ENCODE measurements around the gene GRID1. TPM values are rescaled to one million over a fixed set of nuclear protein-coding genes. Genes with fewer than 3 reads are reported as not detected.

Gene GRID1
- polyA plus RNA-seq, 1 donor from 2014 or later: not detected

GRCh38 chr10:86168256-86168655, 198.3 kb downstream of the GRID1 start:
- Mint-ChIP-seq H3K9me3 (no peaks in the 10 kb centered on the region), H3K4me3 (no peak overlapping the region), H3K27ac (no peak overlapping the region), H3K4me1 (peaks cover 7 to 9% (median 8%) of the 10 kb centered on the region in 3 donors), H3K27me3 (no peaks in the 10 kb centered on the region), H3K36me3 (no peaks in the 10 kb centered on the region)

GRCh38 chr10:86167762-86168128, 198.8 kb downstream of the GRID1 start:
- Mint-ChIP-seq H3K36me3 (no peaks in the 10 kb centered on the region), H3K4me1 (peaks cover 7 to 9% (median 8%) of the 10 kb centered on the region in 3 donors), H3K27me3 (no peaks in the 10 kb centered on the region), H3K4me3 (no peak overlapping the region), H3K9me3 (no peaks in the 10 kb centered on the region), H3K27ac (no peak overlapping the region)

- Mint-ChIP-seq H3K4me1 (peaks cover 7 to 9% (median 8%) of the 10 kb centered on the region in 3 donors), H3K27ac (no peak overlapping the region), H3K9me3 (no peaks in the 10 kb centered on the region), H3K4me3 (no peak overlapping the region), H3K27me3 (no peaks in the 10 kb centered on the region), H3K36me3 (no peaks in the 10 kb centered on the region)
These were observed 199.4 kb downstream of the GRID1 start for GRCh38 chr10:86167121-86167761.

- no peak overlapping the region for H3K27ac Mint-ChIP-seq
- no peak overlapping the region for H3K4me3 Mint-ChIP-seq
- peaks cover under 1 to 3% (median 3%) of the 10 kb centered on the region in 3 donors for H3K4me1 Mint-ChIP-seq
- H3K27me3 Mint-ChIP-seq: peaks cover 2% of the 10 kb centered on the region
- H3K9me3 Mint-ChIP-seq: no peaks in the 10 kb centered on the region
- H3K36me3 Mint-ChIP-seq: no peaks in the 10 kb centered on the region
These were observed 200.9 kb downstream of the GRID1 start for GRCh38 chr10:86165666-86166065.

GRCh38 chr10:86164960-86165630, 201.5 kb downstream of the GRID1 start:
- Mint-ChIP-seq H3K36me3 (no peaks in the 10 kb centered on the region), H3K9me3 (no peaks in the 10 kb centered on the region), H3K27ac (no peak overlapping the region), H3K4me3 (no peak overlapping the region), H3K27me3 (peaks cover 3% of the 10 kb centered on the region), H3K4me1 (peaks cover 0 to 3% (median 0%) of the 10 kb centered on the region in 3 donors)

GRCh38 chr10:86164174-86164774, 202.3 kb downstream of the GRID1 start:
- no peak overlapping the region for H3K27ac Mint-ChIP-seq
- H3K36me3 Mint-ChIP-seq: no peaks in the 10 kb centered on the region
- H3K27me3 Mint-ChIP-seq: peaks cover 6% of the 10 kb centered on the region
- H3K9me3 Mint-ChIP-seq: peaks cover 0 to 2% (median 0%) of the 10 kb centered on the region in 3 donors
- peaks cover 0 to 3% (median 0%) of the 10 kb centered on the region in 3 donors for H3K4me1 Mint-ChIP-seq
- no peak overlapping the region for H3K4me3 Mint-ChIP-seq

- Mint-ChIP-seq H3K27me3 (peaks cover 6% of the 10 kb centered on the region), H3K36me3 (no peaks in the 10 kb centered on the region), H3K9me3 (peaks cover 0 to 2% (median 0%) of the 10 kb centered on the region in 3 donors), H3K27ac (no peak overlapping the region), H3K4me3 (no peak overlapping the region), H3K4me1 (peaks cover 0 to 3% (median 0%) of the 10 kb centered on the region in 3 donors)
These were observed 202.9 kb downstream of the GRID1 start for GRCh38 chr10:86163522-86164173.

- Mint-ChIP-seq H3K27ac (no peak overlapping the region), H3K27me3 (peaks cover 6% of the 10 kb centered on the region), H3K4me1 (peaks cover 0 to 3% (median 0%) of the 10 kb centered on the region in 3 donors), H3K9me3 (peaks cover 0 to 2% (median 0%) of the 10 kb centered on the region in 3 donors), H3K36me3 (no peaks in the 10 kb centered on the region), H3K4me3 (no peak overlapping the region)
These were observed 203.7 kb downstream of the GRID1 start for GRCh38 chr10:86162696-86163400.

GRCh38 chr10:86162036-86162435, 204.6 kb downstream of the GRID1 start:
- Mint-ChIP-seq H3K27me3 (peaks cover 6% of the 10 kb centered on the region), H3K27ac (no peak overlapping the region), H3K4me3 (peak overlapping the region in 1 of 4 donors; percentile 58), H3K36me3 (no peaks in the 10 kb centered on the region), H3K4me1 (peaks cover 0 to 1% (median 0%) of the 10 kb centered on the region in 3 donors), H3K9me3 (peaks cover 0 to 2% (median 0%) of the 10 kb centered on the region in 3 donors)

- Mint-ChIP-seq H3K9me3 (peaks cover 0 to 2% (median 0%) of the 10 kb centered on the region in 3 donors), H3K4me1 (peaks cover 0 to 1% (median 0%) of the 10 kb centered on the region in 3 donors), H3K36me3 (no peaks in the 10 kb centered on the region), H3K4me3 (no peak overlapping the region), H3K27me3 (peaks cover 6% of the 10 kb centered on the region), H3K27ac (no peak overlapping the region)
These were observed 205.6 kb downstream of the GRID1 start for GRCh38 chr10:86160890-86161585.

GRCh38 chr10:86159797-86160196, 206.8 kb downstream of the GRID1 start:
- peaks cover 0 to 1% (median 0%) of the 10 kb centered on the region in 3 donors for H3K4me1 Mint-ChIP-seq
- peaks cover 0 to 2% (median 0%) of the 10 kb centered on the region in 3 donors for H3K9me3 Mint-ChIP-seq
- no peak overlapping the region for H3K4me3 Mint-ChIP-seq
- no peaks in the 10 kb centered on the region for H3K36me3 Mint-ChIP-seq
- peaks cover 6% of the 10 kb centered on the region for H3K27me3 Mint-ChIP-seq
- no peak overlapping the region for H3K27ac Mint-ChIP-seq

- Mint-ChIP-seq H3K27ac (no peak overlapping the region), H3K36me3 (no peaks in the 10 kb centered on the region)
These were observed 211.3 kb downstream of the GRID1 start for GRCh38 chr10:86155054-86155921.

GRCh38 chr10:86153751-86154150, 212.8 kb downstream of the GRID1 start:
- H3K27me3 Mint-ChIP-seq: no peaks in the 10 kb centered on the region
- no peaks in the 10 kb centered on the region for H3K9me3 Mint-ChIP-seq
- H3K4me1 Mint-ChIP-seq: no peaks in the 10 kb centered on the region
- no peak overlapping the region for H3K27ac Mint-ChIP-seq
- no peaks in the 10 kb centered on the region for H3K36me3 Mint-ChIP-seq
- H3K4me3 Mint-ChIP-seq: no peak overlapping the region

More at GRCh38 chr10:86155054-86155921, 211.3 kb downstream of the GRID1 start:
- Mint-ChIP-seq H3K4me3 (no peak overlapping the region), H3K27me3 (peaks cover 4% of the 10 kb centered on the region), H3K4me1 (no peaks in the 10 kb centered on the region), H3K9me3 (peaks cover 0 to 2% (median 0%) of the 10 kb centered on the region in 3 donors)
